OCI-LY3 (cell line): ENCODE measurements around the gene UBA52.

ENCODE experiments used
- H2AFZ ChIP-seq: fragments of 200-600, 300-600 bp; shearing (Covaris generic); 2 replicates; pipeline ENCODE4 v1.6.0; 2014; ENCODE audit warnings: antibody characterized with exemption, low read depth, low read length
- H3K27ac ChIP-seq: fragments of 200-600, 300-600 bp; sonication (generic); 2 replicates; pipeline ENCODE4 v1.5.1; 2014; ENCODE audit warnings: mild to moderate bottlenecking, low read length, moderate library complexity, mixed read lengths
- H3K27me3 ChIP-seq: fragments of 200-600, 300-600 bp; sonication (generic); 2 replicates; pipeline ENCODE4 v1.6.1; 2014; ENCODE audit warnings: low read depth, low read length, mixed read lengths
- H3K36me3 ChIP-seq: fragments of 200-600, 300-600 bp; sonication (generic); replicated peaks from 2 replicates; pipeline ENCODE3; 2014; ENCODE audit warnings: low read depth, low read length, mixed read lengths
- H3K4me1 ChIP-seq: fragments of 300-600, 200-600 bp; sonication (generic); 2 replicates; pipeline ENCODE4 v1.6.1; 2014; ENCODE audit warnings: low read length, mixed read lengths
- H3K4me2 ChIP-seq: fragments of 200-600, 300-600 bp; sonication (generic); 2 replicates; pipeline ENCODE4 v1.6.1; 2014; ENCODE audit warnings: low read length, mixed read lengths
- H3K4me3 ChIP-seq: fragments of 300-600, 200-600 bp; sonication (generic); 2 replicates; pipeline ENCODE4 v1.5.1; 2014; ENCODE audit warnings: antibody characterized with exemption, mild to moderate bottlenecking, low read length, moderate library complexity
- H3K79me2 ChIP-seq: fragments of 300-600, 200-600 bp; shearing (Covaris generic); 2 replicates; pipeline ENCODE4 v1.6.1; 2014; ENCODE audit warnings: mild to moderate bottlenecking, low read length, mixed read lengths
- H3K9ac ChIP-seq: fragments of 300-600, 200-600 bp; shearing (Covaris generic); 2 replicates; pipeline ENCODE4 v1.6.0; 2014; ENCODE audit warnings: mild to moderate bottlenecking, low read length, moderate library complexity
- H3K9me3 ChIP-seq: fragments of 200-600, 300-600 bp; shearing (Covaris generic); 2 replicates; pipeline ENCODE4 v1.6.1; 2014; ENCODE audit warnings: low read length, mixed read lengths; ENCODE audit not compliant: insufficient read depth
- H4K20me1 ChIP-seq: fragments of 200-600, 300-600 bp; sonication (generic); 2 replicates; pipeline ENCODE4 v1.6.1; 2016; ENCODE audit warnings: low read length, mixed read lengths; ENCODE audit not compliant: insufficient read depth
- CTCF ChIP-seq: fragments of 200-600, 300-600 bp; sonication (generic); IDR thresholded peaks from 2 replicates; pipeline ENCODE4 v1.5.1; 2014; ENCODE audit warnings: antibody characterized with exemption, low read length, low read depth
- EZH2phosphoT487 ChIP-seq: fragments of 200-600 bp; shearing (Covaris generic); IDR thresholded peaks from 2 replicates; pipeline ENCODE4 v1.6.1; 2018; ENCODE audit warnings: antibody characterized with exemption, mixed run types, low read depth

The UBA52 gene

GRCh38 chr19:18593367-18594095, 21.9 kb downstream of the UBA52 start:
- no peak overlapping the region for H3K27ac ChIP-seq
- H3K9me3 ChIP-seq: no peaks in the 10 kb centered on the region
- peak overlapping the region; percentile 65; the same call in 1 of the 2 replicates for H3K9ac ChIP-seq
- H3K4me1 ChIP-seq: peaks cover 14% of the 10 kb centered on the region
- H3K4me2 ChIP-seq: peak overlapping the region; percentile 93
- no peaks in the 10 kb centered on the region for H3K27me3 ChIP-seq
- peaks cover 15% of the 10 kb centered on the region for H3K79me2 ChIP-seq
- H2AFZ ChIP-seq: no peak overlapping the region
- H3K36me3 ChIP-seq: peaks cover 8% of the 10 kb centered on the region
- TF ChIP-seq EZH2phosphoT487 (no peak), CTCF (no peak)
- no peaks in the 10 kb centered on the region; the same call in 1 of the 2 replicates for H4K20me1 ChIP-seq
- H3K4me3 ChIP-seq: peak overlapping the region; percentile 79

GRCh38 chr19:18594096-18594823, 22.6 kb downstream of the UBA52 start:
- Histone ChIP-seq H3K27me3 (no peaks in the 10 kb centered on the region), H3K4me1 (peaks cover 14% of the 10 kb centered on the region), H3K9ac (peak overlapping the region; percentile 65), H3K79me2 (peaks cover 14% of the 10 kb centered on the region), H4K20me1 (no peaks in the 10 kb centered on the region; the same call in 1 of the 2 replicates), H3K4me3 (peak overlapping the region; percentile 79), H2AFZ (peak overlapping the region; percentile 43; the same call in 1 of the 2 replicates), H3K27ac (no peak overlapping the region), H3K4me2 (peak overlapping the region; percentile 93), H3K36me3 (peaks cover 8% of the 10 kb centered on the region), H3K9me3 (no peaks in the 10 kb centered on the region)
- TF ChIP-seq CTCF (peak; percentile 87), EZH2phosphoT487 (no peak)

DNA sequence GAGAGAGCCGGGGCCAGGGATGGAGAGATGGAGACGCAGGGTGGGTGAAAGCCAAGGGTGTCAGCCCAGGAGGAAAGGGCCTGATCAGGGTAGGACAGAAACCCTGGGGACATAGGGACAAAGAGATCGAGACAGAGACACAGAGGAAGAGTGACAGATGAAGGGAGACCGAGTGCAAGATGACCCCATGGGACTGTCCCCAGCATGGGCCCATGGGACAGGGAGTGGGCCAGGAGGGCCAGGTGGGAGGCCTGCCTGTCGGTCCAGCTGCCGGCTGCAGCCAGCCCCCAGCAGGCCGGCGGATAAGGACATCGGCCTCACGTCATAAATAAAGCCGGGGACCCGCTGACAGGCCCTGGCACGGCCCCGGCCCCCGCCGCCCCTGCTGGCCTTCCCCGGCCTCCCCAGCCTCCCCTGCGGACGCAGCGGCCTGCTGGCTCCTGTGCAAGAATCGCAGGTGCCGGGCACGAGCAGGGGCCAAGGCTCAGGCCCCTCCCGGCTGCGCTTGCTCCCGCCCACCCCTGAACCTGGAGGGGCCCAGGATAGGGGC, 23.2 kb downstream of the UBA52 start:
- Histone ChIP-seq H4K20me1 (no peaks in the 10 kb centered on the region; the same call in 1 of the 2 replicates), H2AFZ (peak overlapping the region; percentile 43; the same call in 1 of the 2 replicates), H3K9ac (peak overlapping the region; percentile 65), H3K36me3 (peaks cover 8% of the 10 kb centered on the region), H3K27me3 (no peaks in the 10 kb centered on the region), H3K9me3 (no peaks in the 10 kb centered on the region), H3K27ac (no peak overlapping the region), H3K4me3 (peak overlapping the region; percentile 79), H3K4me1 (peaks cover 10% of the 10 kb centered on the region), H3K4me2 (peak overlapping the region; percentile 93), H3K79me2 (peaks cover 8% of the 10 kb centered on the region)
- no peak for TF ChIP-seq CTCF

DNA sequence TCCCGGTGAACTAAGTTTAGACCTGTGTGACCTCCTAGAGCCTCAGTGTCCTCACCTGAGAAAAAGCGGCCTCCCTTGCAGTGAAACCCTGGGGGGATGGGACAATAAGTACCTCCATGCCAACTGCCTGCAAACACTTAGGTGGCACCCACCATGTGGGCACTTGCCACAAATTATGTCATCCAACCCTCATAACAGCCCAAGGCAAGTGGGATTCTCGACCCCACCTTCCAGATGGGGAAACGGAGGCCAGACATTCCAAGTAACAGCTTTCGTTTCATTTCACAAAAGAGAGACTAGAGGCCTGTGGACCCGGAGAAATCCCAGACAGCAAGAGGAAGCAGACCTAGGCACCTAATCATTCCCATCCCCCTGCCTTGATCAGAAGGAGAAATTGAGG, 23.8 kb downstream of the UBA52 start:
- Histone ChIP-seq H2AFZ (no peak overlapping the region), H3K9ac (no peak overlapping the region)

More for the DNA sequence above, 23.8 kb downstream of the UBA52 start:
- H3K9me3 ChIP-seq: no peaks in the 10 kb centered on the region
- no peak overlapping the region for H3K27ac ChIP-seq
- H3K27me3 ChIP-seq: no peaks in the 10 kb centered on the region
- peaks cover 9% of the 10 kb centered on the region for H3K4me1 ChIP-seq
- H3K36me3 ChIP-seq: peaks cover 7% of the 10 kb centered on the region
- H3K79me2 ChIP-seq: peaks cover 3% of the 10 kb centered on the region
- no peak for TF ChIP-seq CTCF
- TF ChIP-seq EZH2phosphoT487: no peak
- H3K4me3 ChIP-seq: peak overlapping the region; percentile 79; the same call in 1 of the 2 replicates
- H4K20me1 ChIP-seq: no peaks in the 10 kb centered on the region; the same call in 1 of the 2 replicates
- H3K4me2 ChIP-seq: peak overlapping the region; percentile 93
